OCI-LY3 (cell line): ENCODE data around the gene CPLANE2.
"Not testable (repeated sequence)": the region's sequence is repeated elsewhere in the genome, so short reads cannot be mapped to it uniquely, and the experiment has no call there.

Source experiments
- H2AFZ ChIP-seq: fragments of 200-600, 300-600 bp; shearing (Covaris generic); 2 replicates; pipeline ENCODE4 v1.6.0; 2014; ENCODE audit warnings: antibody characterized with exemption, low read depth, low read length
- H3K27ac ChIP-seq: fragments of 200-600, 300-600 bp; sonication (generic); 2 replicates; pipeline ENCODE4 v1.5.1; 2014; ENCODE audit warnings: mild to moderate bottlenecking, low read length, moderate library complexity, mixed read lengths
- H3K27me3 ChIP-seq: fragments of 200-600, 300-600 bp; sonication (generic); 2 replicates; pipeline ENCODE4 v1.6.1; 2014; ENCODE audit warnings: low read depth, low read length, mixed read lengths
- H3K36me3 ChIP-seq: fragments of 200-600, 300-600 bp; sonication (generic); replicated peaks from 2 replicates; pipeline ENCODE3; 2014; ENCODE audit warnings: low read depth, low read length, mixed read lengths
- H3K4me1 ChIP-seq: fragments of 300-600, 200-600 bp; sonication (generic); 2 replicates; pipeline ENCODE4 v1.6.1; 2014; ENCODE audit warnings: low read length, mixed read lengths
- H3K4me2 ChIP-seq: fragments of 200-600, 300-600 bp; sonication (generic); 2 replicates; pipeline ENCODE4 v1.6.1; 2014; ENCODE audit warnings: low read length, mixed read lengths
- H3K4me3 ChIP-seq: fragments of 300-600, 200-600 bp; sonication (generic); 2 replicates; pipeline ENCODE4 v1.5.1; 2014; ENCODE audit warnings: antibody characterized with exemption, mild to moderate bottlenecking, low read length, moderate library complexity
- H3K79me2 ChIP-seq: fragments of 300-600, 200-600 bp; shearing (Covaris generic); 2 replicates; pipeline ENCODE4 v1.6.1; 2014; ENCODE audit warnings: mild to moderate bottlenecking, low read length, mixed read lengths
- H3K9ac ChIP-seq: fragments of 300-600, 200-600 bp; shearing (Covaris generic); 2 replicates; pipeline ENCODE4 v1.6.0; 2014; ENCODE audit warnings: mild to moderate bottlenecking, low read length, moderate library complexity
- H3K9me3 ChIP-seq: fragments of 200-600, 300-600 bp; shearing (Covaris generic); 2 replicates; pipeline ENCODE4 v1.6.1; 2014; ENCODE audit warnings: low read length, mixed read lengths; ENCODE audit not compliant: insufficient read depth
- H4K20me1 ChIP-seq: fragments of 200-600, 300-600 bp; sonication (generic); 2 replicates; pipeline ENCODE4 v1.6.1; 2016; ENCODE audit warnings: low read length, mixed read lengths; ENCODE audit not compliant: insufficient read depth
- EZH2phosphoT487 ChIP-seq: fragments of 200-600 bp; shearing (Covaris generic); IDR thresholded peaks from 2 replicates; pipeline ENCODE4 v1.6.1; 2018; ENCODE audit warnings: antibody characterized with exemption, mixed run types, low read depth
- TF ChIP-seq, protein P1 (sequence below): fragments of 200-600, 300-600 bp; sonication (generic); IDR thresholded peaks from 2 replicates; pipeline ENCODE4 v1.5.1; 2014; ENCODE audit warnings: antibody characterized with exemption, low read length, low read depth

Gene CPLANE2

DNA sequence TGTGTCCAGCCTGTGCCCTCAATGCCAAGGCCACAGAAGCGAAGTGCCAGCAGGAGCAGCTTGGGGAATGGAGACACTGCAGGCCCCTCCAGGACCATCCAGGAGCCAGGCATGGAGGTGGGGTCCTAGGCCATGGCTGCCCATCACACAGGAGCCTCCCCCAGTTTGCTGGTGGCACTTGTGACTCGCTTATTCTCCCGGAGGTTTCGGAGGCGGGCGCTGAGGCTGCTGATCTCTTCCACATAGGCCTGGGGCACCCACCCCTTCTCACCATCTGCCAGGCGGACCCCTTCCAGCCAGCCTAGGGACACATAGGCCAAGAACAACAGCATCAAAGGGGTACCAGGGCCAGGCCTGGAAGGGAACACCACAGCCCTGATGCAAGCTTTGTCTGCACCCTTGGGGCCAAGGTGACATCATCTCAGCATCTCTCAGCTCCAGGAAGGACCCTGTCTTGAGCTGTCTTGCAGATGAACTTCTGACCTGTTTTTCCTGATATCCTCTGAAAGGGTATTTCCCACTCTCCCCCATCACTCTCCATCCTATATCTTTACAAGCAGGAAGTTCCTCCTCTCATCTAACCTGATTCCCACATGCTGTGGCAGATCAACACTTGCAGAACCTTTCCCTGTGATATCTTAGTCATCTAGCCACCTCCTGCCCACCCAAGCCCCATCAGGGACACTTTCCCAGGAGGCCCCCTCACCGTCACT, 38.4 kb downstream of the CPLANE2 start:
- Histone ChIP-seq H3K27me3 (no peaks in the 10 kb centered on the region), H3K9ac (no peak overlapping the region), H3K36me3 (no peaks in the 10 kb centered on the region), H3K79me2 (no peaks in the 10 kb centered on the region), H3K4me2 (no peak overlapping the region), H3K4me1 (no peaks in the 10 kb centered on the region), H2AFZ (no peak overlapping the region), H3K4me3 (no peak overlapping the region), H4K20me1 (no peaks in the 10 kb centered on the region), H3K9me3 (no peaks in the 10 kb centered on the region), H3K27ac (no peak overlapping the region)
- TF ChIP-seq, protein P1, sequence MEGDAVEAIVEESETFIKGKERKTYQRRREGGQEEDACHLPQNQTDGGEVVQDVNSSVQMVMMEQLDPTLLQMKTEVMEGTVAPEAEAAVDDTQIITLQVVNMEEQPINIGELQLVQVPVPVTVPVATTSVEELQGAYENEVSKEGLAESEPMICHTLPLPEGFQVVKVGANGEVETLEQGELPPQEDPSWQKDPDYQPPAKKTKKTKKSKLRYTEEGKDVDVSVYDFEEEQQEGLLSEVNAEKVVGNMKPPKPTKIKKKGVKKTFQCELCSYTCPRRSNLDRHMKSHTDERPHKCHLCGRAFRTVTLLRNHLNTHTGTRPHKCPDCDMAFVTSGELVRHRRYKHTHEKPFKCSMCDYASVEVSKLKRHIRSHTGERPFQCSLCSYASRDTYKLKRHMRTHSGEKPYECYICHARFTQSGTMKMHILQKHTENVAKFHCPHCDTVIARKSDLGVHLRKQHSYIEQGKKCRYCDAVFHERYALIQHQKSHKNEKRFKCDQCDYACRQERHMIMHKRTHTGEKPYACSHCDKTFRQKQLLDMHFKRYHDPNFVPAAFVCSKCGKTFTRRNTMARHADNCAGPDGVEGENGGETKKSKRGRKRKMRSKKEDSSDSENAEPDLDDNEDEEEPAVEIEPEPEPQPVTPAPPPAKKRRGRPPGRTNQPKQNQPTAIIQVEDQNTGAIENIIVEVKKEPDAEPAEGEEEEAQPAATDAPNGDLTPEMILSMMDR, result no peak
- no peak for TF ChIP-seq EZH2phosphoT487

DNA sequence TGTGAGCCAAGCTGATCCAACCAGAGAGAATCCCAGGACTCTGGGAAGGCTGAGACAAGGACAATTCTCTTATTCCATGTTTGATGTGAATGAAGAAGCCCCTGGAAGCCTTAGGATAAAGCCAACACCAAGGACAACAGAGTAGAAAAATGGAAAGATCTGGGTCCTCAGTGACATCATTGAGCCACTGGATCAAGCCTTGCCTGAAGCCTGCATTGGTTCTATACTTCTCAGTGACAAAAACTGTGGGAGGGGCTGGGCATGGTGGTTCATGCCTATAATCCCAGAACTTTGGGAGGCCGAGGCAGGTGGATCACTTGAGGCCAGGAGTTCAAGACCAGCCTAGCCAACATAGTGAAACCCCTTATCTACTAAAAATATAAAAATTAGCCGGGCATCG, 40.1 kb downstream of the CPLANE2 start:
- H3K27ac ChIP-seq, result no peak overlapping the region
- TF ChIP-seq EZH2phosphoT487, result no peak
- TF ChIP-seq, protein P1, result no peak
- no peak overlapping the region for H2AFZ ChIP-seq

DNA sequence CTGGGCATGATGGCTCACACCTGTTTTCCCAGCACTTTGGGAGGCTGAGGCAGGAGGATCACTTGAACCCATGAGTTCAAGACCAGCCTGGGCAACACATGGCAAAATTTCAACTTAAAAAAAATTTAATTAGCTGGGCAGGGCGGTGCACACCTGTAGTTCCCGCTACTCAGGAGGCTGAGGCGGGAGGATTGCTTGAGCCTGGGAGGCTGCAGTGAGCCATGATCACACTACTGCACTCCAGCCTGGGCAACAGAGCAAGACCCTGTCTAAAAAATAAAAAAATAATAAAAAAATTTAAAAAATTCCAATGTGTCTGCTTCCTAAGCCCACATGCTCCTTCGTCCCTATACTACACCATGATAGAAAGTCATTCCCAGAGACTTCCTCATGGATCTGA, 40.8 kb downstream of the CPLANE2 start:
- H3K9ac ChIP-seq, H3K4me3 ChIP-seq, H3K27ac ChIP-seq, H3K9me3 ChIP-seq, H3K4me2 ChIP-seq, H2AFZ ChIP-seq, H3K27me3 ChIP-seq, H4K20me1 ChIP-seq, H3K79me2 ChIP-seq, H3K36me3 ChIP-seq, H3K4me1 ChIP-seq: not testable (repeated sequence)

More for the DNA sequence above, 40.1 kb downstream of the CPLANE2 start:
- Histone ChIP-seq H4K20me1 (no peaks in the 10 kb centered on the region), H3K9ac (no peak overlapping the region), H3K4me2 (no peak overlapping the region), H3K79me2 (no peaks in the 10 kb centered on the region), H3K4me1 (no peaks in the 10 kb centered on the region), H3K9me3 (no peaks in the 10 kb centered on the region), H3K36me3 (no peaks in the 10 kb centered on the region), H3K4me3 (no peak overlapping the region), H3K27me3 (no peaks in the 10 kb centered on the region)

DNA sequence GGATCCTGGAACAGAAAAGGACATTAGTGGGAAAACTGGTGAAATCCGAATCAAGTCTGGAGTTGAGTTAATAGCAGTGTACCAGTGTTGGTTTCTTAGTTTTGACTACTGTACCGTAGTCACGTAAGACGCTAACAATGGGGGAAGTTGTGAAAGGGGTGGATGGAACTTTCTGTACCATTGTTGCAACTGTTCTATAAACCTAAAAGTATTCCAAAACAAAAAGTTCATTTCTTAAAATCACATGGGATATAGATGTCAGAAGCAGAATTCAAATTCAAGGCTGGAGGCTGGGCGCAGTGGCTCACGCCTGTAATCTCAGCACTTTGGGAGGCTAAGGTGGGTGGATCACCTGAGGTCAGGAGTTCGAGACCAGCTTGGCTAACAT, 41.5 kb downstream of the CPLANE2 start:
- H3K27me3 ChIP-seq, result no peaks in the 10 kb centered on the region; the same call in 1 of the 2 replicates
- no peaks in the 10 kb centered on the region for H3K9me3 ChIP-seq
- no peaks in the 10 kb centered on the region for H3K4me1 ChIP-seq
- no peaks in the 10 kb centered on the region for H3K79me2 ChIP-seq
- H3K36me3 ChIP-seq, result no peaks in the 10 kb centered on the region
- no peak overlapping the region for H3K27ac ChIP-seq
- H3K4me2 ChIP-seq, result no peak overlapping the region
- H4K20me1 ChIP-seq, result no peaks in the 10 kb centered on the region
- no peak for TF ChIP-seq EZH2phosphoT487
- TF ChIP-seq, protein P1, result no peak
- no peak overlapping the region for H3K9ac ChIP-seq
- H3K4me3 ChIP-seq, result no peak overlapping the region
- no peak overlapping the region for H2AFZ ChIP-seq
